ENCODE measurements around the gene SNX33. TPM values are rescaled to one million over a fixed set of nuclear protein-coding genes. Genes with fewer than 3 reads are reported as not detected.
"Not testable (repeated sequence)": the region's sequence is repeated elsewhere in the genome, so short reads cannot be mapped to it uniquely, and the experiment has no call there.

The SNX33 gene
- 12.4 TPM for total RNA-seq
- long read RNA-seq, full-length matches to known transcripts, result 33 of 42 reads
- long read RNA-seq, partial matches to known transcripts, result 0 of 42 reads
- long read RNA-seq, other reads (novel, unspliced or antisense), result 9 of 42 reads

- peak; percentile 90 for ATAC-seq (ENCODE audit: poor library complexity)
- intact Hi-C loops (cut with DNase I), result no loop called here
Observed at GRCh38 chr15:75647370-75648155, at the start of gene SNX33. Gene SNX33, plus strand, starts transcription at chr15:75647912. Its CDS starts 1,191 bp downstream, at chr15:75649103.

GRCh38 chr15:75598361-75598760 lies 49.4 kb upstream of the SNX33 start:
- ATAC-seq (ENCODE audit: poor library complexity), result no peak
- intact Hi-C loops (cut with DNase I), result no loop called here

More at GRCh38 chr15:75647370-75648155, at the start of gene SNX33:
- peak; percentile 89 for DNase-seq

GRCh38 chr15:75599401-75599800 lies 48.3 kb upstream of the SNX33 start:
- DNase-seq (no peak), ATAC-seq (ENCODE audit: poor library complexity) (no peak)
- intact Hi-C loops (cut with DNase I), result no loop called here

More at GRCh38 chr15:75598361-75598760, 49.4 kb upstream of the SNX33 start:
- DNase-seq, result no peak

GRCh38 chr15:75606026-75606425 lies 41.7 kb upstream of the SNX33 start:
- intact Hi-C loops (cut with DNase I), result no loop called here
- no peak for DNase-seq

GRCh38 chr15:75606711-75607699 lies 40.7 kb upstream of the SNX33 start:
- intact Hi-C loops (cut with DNase I), result no loop called here
- ATAC-seq (ENCODE audit: poor library complexity), result no peak

More at GRCh38 chr15:75606026-75606425, 41.7 kb upstream of the SNX33 start:
- no peak for ATAC-seq (ENCODE audit: poor library complexity)

GRCh38 chr15:75616766-75617165 lies 30.9 kb upstream of the SNX33 start:
- ATAC-seq (ENCODE audit: poor library complexity) (no peak), DNase-seq (no peak)
- intact Hi-C loops (cut with DNase I), result no loop called here

More at GRCh38 chr15:75606711-75607699, 40.7 kb upstream of the SNX33 start:
- DNase-seq, result no peak

GRCh38 chr15:75620058-75620820 lies 27.5 kb upstream of the SNX33 start:
- intact Hi-C loops (cut with DNase I), result no loop called here
- ATAC-seq (ENCODE audit: poor library complexity), result peak; percentile 65
- no peak for DNase-seq

GRCh38 chr15:75620841-75621391 lies 26.8 kb upstream of the SNX33 start:
- ATAC-seq (ENCODE audit: poor library complexity), result peak; percentile 55
- intact Hi-C loops (cut with DNase I), result no loop called here
- DNase-seq, result peak; percentile 87

GRCh38 chr15:75622505-75622904 lies 25.2 kb upstream of the SNX33 start:
- ATAC-seq (ENCODE audit: poor library complexity) (no peak), DNase-seq (no peak)
- intact Hi-C loops (cut with DNase I), result no loop called here

- DNase-seq, result peak; percentile 97
- ATAC-seq (ENCODE audit: poor library complexity), result peak; percentile 96
- intact Hi-C loops (cut with DNase I), result no loop called here
Observed at GRCh38 chr15:75625542-75626347, 22.0 kb upstream of the SNX33 start, which contains the start of gene SNUPN. Gene SNUPN, minus strand, starts transcription at chr15:75625725. Its CDS starts 4,674 bp downstream, at chr15:75621051.

- DNase-seq (no peak), ATAC-seq (ENCODE audit: poor library complexity) (no peak)
- intact Hi-C loops (cut with DNase I), result loop anchor here (10.0 kb wide), 1 partner anchor 103 kb away; no protein-coding TSS in a partner anchor
Observed at GRCh38 chr15:75631935-75632334, 15.8 kb upstream of the SNX33 start.

GRCh38 chr15:75633922-75634321 lies 13.8 kb upstream of the SNX33 start:
- intact Hi-C loops (cut with DNase I), result loop anchor here (10.0 kb wide), 1 partner anchor 101 kb away; no protein-coding TSS in a partner anchor

GRCh38 chr15:75636026-75636425 lies 11.7 kb upstream of the SNX33 start:
- intact Hi-C loops (cut with DNase I), result loop anchor here (10.0 kb wide), 1 partner anchor 99 kb away; no protein-coding TSS in a partner anchor

More at GRCh38 chr15:75633922-75634321, 13.8 kb upstream of the SNX33 start:
- not testable (repeated sequence) for DNase-seq; ATAC-seq (ENCODE audit: poor library complexity)

GRCh38 chr15:75637245-75638009 lies 10.3 kb upstream of the SNX33 start:
- DNase-seq, result no peak
- intact Hi-C loops (cut with DNase I), result loop anchor here (10.0 kb wide), 1 partner anchor 97 kb away; no protein-coding TSS in a partner anchor
- no peak for ATAC-seq (ENCODE audit: poor library complexity)

More at GRCh38 chr15:75636026-75636425, 11.7 kb upstream of the SNX33 start:
- no peak for DNase-seq
- no peak for ATAC-seq (ENCODE audit: poor library complexity)

GRCh38 chr15:75639191-75639708 lies 8.5 kb upstream of the SNX33 start:
- intact Hi-C loops (cut with DNase I), result loop anchor here (10.0 kb wide), 1 partner anchor 96 kb away; no protein-coding TSS in a partner anchor
- DNase-seq (no peak), ATAC-seq (ENCODE audit: poor library complexity) (no peak)
